ENCODE results near the gene DNAJB9.

DNA sequence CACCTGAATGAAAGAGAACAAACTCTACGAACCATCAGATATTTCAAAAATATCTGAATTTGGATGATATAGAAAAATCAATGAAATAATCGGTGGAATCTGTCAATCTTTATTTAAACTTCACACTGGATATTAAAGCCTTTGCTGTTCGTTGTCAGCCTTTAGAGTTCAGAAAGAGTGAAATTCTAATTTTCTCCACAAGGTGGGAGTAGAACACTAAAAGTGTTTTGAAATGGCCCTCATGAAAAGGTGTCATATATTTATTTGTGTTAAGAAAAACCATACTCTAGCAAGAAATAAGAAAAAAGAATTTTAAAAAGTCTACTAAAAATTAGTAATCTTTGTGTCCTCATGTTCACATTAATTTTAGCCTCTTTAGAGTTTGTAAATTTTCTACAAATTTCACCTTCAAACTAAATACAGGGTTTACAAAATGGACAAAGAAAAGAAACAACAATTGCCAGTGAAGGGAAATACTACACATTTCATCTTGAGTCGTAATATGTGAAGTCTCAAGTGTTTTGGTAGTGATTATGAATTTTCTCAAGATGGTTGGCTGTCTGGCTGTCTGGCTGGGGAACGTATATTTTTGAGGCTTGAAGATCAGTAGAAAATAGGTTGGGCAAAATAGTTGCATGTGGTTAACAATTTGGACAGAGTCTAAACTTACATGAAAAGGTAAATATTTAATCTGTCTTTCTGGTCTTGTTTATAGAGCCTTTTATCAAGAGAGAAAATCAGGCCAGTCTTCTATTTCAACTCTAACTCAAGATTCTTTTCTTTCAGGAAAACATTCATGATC lies 43.7 kb downstream of the DNAJB9 start:
- TF ChIP-seq, protein P1, sequence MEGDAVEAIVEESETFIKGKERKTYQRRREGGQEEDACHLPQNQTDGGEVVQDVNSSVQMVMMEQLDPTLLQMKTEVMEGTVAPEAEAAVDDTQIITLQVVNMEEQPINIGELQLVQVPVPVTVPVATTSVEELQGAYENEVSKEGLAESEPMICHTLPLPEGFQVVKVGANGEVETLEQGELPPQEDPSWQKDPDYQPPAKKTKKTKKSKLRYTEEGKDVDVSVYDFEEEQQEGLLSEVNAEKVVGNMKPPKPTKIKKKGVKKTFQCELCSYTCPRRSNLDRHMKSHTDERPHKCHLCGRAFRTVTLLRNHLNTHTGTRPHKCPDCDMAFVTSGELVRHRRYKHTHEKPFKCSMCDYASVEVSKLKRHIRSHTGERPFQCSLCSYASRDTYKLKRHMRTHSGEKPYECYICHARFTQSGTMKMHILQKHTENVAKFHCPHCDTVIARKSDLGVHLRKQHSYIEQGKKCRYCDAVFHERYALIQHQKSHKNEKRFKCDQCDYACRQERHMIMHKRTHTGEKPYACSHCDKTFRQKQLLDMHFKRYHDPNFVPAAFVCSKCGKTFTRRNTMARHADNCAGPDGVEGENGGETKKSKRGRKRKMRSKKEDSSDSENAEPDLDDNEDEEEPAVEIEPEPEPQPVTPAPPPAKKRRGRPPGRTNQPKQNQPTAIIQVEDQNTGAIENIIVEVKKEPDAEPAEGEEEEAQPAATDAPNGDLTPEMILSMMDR (IDR thresholded peaks at IDR 0.05) = peak; percentile 51 to 83 (median 70)
- TF ChIP-seq POLR2A (IDR thresholded peaks at IDR 0.05) = no peak
